Calu3 (cell line): ENCODE results near the gene TPSG1. TPM values are rescaled to one million over a fixed set of nuclear protein-coding genes. Genes with fewer than 3 reads are reported as not detected.

ENCODE experiments used
- BruUV-seq: library from RNA; stranded (reverse); fragments of 400-500 nt; replicated peaks from 2 replicates; lab custom pipeline; 2021; lab: Mats Ljungman, UMichigan
- CTCF ChIA-PET: fragments of 300-600 bp; sonication (Branson Sonifier 250); formaldehyde crosslinking; loops from one replicate; lab custom pipeline; 2022; ENCODE audit warnings: antibody characterized with exemption; lab: Charles Lee
- DNase-seq: peaks from one replicate; pipeline ENCODE4 v3.0.0; 2022
- H3K27ac Mint-ChIP-seq: one replicate; pipeline ENCODE4 v1.8.0; 2022; ENCODE audit warnings: mixed read lengths; ENCODE audit not compliant: unreplicated experiment
- H3K27me3 Mint-ChIP-seq: one replicate; pipeline ENCODE4 v1.8.0; 2022; ENCODE audit warnings: mixed read lengths; ENCODE audit not compliant: unreplicated experiment
- H3K36me3 Mint-ChIP-seq: one replicate; pipeline ENCODE4 v1.8.0; 2022; ENCODE audit warnings: mild to moderate bottlenecking, moderate library complexity, mixed read lengths; ENCODE audit not compliant: insufficient read depth, unreplicated experiment
- H3K4me1 Mint-ChIP-seq: one replicate; pipeline ENCODE4 v1.8.0; 2022; ENCODE audit warnings: mild to moderate bottlenecking, low read depth, mixed read lengths; ENCODE audit not compliant: unreplicated experiment
- H3K4me3 Mint-ChIP-seq: one replicate; pipeline ENCODE4 v1.8.0; 2022; ENCODE audit warnings: mild to moderate bottlenecking, low read depth, moderate library complexity, mixed read lengths; ENCODE audit not compliant: unreplicated experiment
- H3K9me3 Mint-ChIP-seq: one replicate; pipeline ENCODE4 v1.8.0; 2022; ENCODE audit warnings: low read depth, mixed read lengths; ENCODE audit not compliant: unreplicated experiment
- intact Hi-C: fragments of 100-400 bp; cut with micrococcal nuclease; formaldehyde crosslinking; loops from one replicate; pipeline ENCODE4 v1.10.0; 2022; ENCODE audit not compliant: unreplicated experiment
- total RNA-seq: library from RNA; stranded (reverse); gene quantifications from 2 replicates; pipeline ENCODE4 v1.2.3, GENCODE V29; 2022
- TF ChIP-seq, protein P1 (sequence below): fragments of 200-600 bp; IDR thresholded peaks from one replicate; pipeline ENCODE4 v1.8.0; 2022; ENCODE audit warnings: antibody characterized with exemption; ENCODE audit not compliant: unreplicated experiment

The TPSG1 gene
- total RNA-seq, 1 experiment from 2014 or later: not detected

DNA sequence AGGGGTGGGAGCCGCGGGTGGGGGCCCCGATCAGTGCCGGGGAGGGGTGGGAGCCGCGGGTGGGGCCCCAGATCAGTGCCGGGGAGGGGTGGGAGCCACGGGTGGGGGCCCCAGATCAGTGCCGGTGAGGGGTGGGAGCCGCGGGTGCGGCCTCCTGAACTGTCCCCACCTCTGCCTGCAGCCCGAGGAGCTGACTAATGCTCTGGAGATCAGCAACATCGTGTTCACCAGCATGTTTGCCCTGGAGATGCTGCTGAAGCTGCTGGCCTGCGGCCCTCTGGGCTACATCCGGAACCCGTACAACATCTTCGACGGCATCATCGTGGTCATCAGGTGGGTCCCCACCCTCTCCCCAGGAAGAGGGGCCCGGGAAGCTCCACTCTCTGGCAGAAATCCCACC is 20.1 kb downstream of the TPSG1 start:
- TF ChIP-seq, protein P1, sequence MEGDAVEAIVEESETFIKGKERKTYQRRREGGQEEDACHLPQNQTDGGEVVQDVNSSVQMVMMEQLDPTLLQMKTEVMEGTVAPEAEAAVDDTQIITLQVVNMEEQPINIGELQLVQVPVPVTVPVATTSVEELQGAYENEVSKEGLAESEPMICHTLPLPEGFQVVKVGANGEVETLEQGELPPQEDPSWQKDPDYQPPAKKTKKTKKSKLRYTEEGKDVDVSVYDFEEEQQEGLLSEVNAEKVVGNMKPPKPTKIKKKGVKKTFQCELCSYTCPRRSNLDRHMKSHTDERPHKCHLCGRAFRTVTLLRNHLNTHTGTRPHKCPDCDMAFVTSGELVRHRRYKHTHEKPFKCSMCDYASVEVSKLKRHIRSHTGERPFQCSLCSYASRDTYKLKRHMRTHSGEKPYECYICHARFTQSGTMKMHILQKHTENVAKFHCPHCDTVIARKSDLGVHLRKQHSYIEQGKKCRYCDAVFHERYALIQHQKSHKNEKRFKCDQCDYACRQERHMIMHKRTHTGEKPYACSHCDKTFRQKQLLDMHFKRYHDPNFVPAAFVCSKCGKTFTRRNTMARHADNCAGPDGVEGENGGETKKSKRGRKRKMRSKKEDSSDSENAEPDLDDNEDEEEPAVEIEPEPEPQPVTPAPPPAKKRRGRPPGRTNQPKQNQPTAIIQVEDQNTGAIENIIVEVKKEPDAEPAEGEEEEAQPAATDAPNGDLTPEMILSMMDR: no peak
- intact Hi-C loops: no loop called here
- BruUV-seq: no TSS peak
- Mint-ChIP-seq H3K36me3 (no peaks in the 10 kb centered on the region), H3K4me3 (no peak overlapping the region), H3K27ac (no peak overlapping the region), H3K9me3 (no peaks in the 10 kb centered on the region), H3K4me1 (no peaks in the 10 kb centered on the region), H3K27me3 (peaks cover 91% of the 10 kb centered on the region)
- DNase-seq: no peak
- CTCF ChIA-PET: no interaction called here

DNA sequence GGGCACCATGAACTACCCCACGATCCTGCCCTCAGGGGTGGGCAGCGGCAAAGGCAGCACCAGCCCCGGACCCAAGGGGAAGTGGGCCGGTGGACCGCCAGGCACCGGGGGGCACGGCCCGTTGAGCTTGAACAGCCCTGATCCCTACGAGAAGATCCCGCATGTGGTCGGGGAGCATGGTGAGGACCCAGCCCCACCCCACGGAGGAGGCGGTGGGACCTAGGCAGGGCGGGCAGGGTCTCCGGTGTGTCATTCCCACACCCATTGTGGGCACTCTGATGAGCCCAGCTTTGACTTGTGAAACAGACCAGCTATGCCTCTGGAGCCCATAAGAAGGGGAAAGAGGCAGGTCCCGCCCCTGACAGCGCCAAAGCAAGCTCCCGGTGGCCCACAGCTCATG is 22.8 kb downstream of the TPSG1 start:
- no peaks in the 10 kb centered on the region for H3K9me3 Mint-ChIP-seq
- H3K27me3 Mint-ChIP-seq: peaks cover 88% of the 10 kb centered on the region
- no TSS peak for BruUV-seq
- DNase-seq: no peak
- intact Hi-C loops: no loop called here
- H3K4me1 Mint-ChIP-seq: no peaks in the 10 kb centered on the region
- H3K27ac Mint-ChIP-seq: no peak overlapping the region
- CTCF ChIA-PET: interaction anchor here (0.6 kb wide), 1 partner anchor 429 kb away, joined by 4 read pairs; no protein-coding TSS in a partner anchor
- no peak overlapping the region for H3K4me3 Mint-ChIP-seq
- no peaks in the 10 kb centered on the region for H3K36me3 Mint-ChIP-seq
- TF ChIP-seq, protein P1: no peak

DNA sequence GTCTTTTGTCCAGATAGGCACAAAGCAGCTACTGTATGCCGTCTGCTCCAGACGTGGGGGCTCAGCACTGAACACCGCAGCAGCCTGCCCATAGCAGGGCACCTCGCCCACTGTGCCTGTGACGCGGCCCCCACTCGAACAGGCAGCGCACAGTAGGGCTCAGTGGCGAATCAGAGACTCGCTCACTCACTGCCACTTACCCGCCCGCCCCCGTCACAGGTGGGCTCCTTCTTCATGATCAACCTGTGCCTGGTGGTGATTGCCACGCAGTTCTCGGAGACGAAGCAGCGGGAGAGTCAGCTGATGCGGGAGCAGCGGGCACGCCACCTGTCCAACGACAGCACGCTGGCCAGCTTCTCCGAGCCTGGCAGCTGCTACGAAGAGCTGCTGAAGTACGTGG is 23.6 kb downstream of the TPSG1 start:
- intact Hi-C loops: no loop called here
- CTCF ChIA-PET: no interaction called here
- BruUV-seq: no TSS peak
- H3K36me3 Mint-ChIP-seq: no peaks in the 10 kb centered on the region
- TF ChIP-seq, protein P1: no peak
- no peak overlapping the region for H3K4me3 Mint-ChIP-seq
- no peaks in the 10 kb centered on the region for H3K4me1 Mint-ChIP-seq
- no peaks in the 10 kb centered on the region for H3K9me3 Mint-ChIP-seq
- no peak overlapping the region for H3K27ac Mint-ChIP-seq
- peaks cover 88% of the 10 kb centered on the region for H3K27me3 Mint-ChIP-seq
- DNase-seq: no peak

DNA sequence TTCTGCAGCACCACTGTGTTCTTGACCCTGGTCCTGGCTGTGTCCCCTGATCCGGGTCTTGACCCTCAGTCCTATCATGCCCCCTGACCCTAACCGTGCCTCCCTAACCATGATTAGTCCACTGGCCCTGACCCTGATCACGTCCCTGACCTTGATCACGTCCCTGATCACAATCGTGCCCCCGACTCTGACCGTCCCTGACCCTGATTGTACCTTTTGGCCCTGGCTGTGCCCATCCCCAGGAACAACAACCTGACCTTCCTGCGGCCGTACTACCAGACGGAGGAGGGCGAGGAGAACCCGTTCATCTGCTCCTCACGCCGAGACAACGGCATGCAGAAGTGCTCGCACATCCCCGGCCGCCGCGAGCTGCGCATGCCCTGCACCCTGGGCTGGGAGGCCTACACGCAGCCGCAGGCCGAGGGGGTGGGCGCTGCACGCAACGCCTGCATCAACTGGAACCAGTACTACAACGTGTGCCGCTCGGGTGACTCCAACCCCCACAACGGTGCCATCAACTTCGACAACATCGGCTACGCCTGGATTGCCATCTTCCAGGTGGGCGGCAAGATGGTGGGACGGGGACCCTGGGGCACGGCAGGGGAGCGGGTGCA is 24.9 kb downstream of the TPSG1 start:
- CTCF ChIA-PET: no interaction called here
- Mint-ChIP-seq H3K4me3 (no peak overlapping the region), H3K27ac (peak overlapping the region; percentile 3), H3K27me3 (peaks cover 88% of the 10 kb centered on the region), H3K36me3 (no peaks in the 10 kb centered on the region), H3K9me3 (no peaks in the 10 kb centered on the region), H3K4me1 (no peaks in the 10 kb centered on the region)
- BruUV-seq: no TSS peak
- DNase-seq: no peak
- intact Hi-C loops: no loop called here
- TF ChIP-seq, protein P1: no peak
